CD4-positive, alpha-beta T cell treated with Interleukin-12 subunit alpha and Interleukin-12 subunit beta, for 1 hour (primary cell): ENCODE data around the gene TM9SF1.
A peak's percentile ranks its signal among the peaks of the same experiment; 100 is the strongest.
"Not testable (repeated sequence)": the region's sequence is repeated elsewhere in the genome, so short reads cannot be mapped to it uniquely, and the experiment has no call there.

Experiments used
- DNase-seq: peaks from one replicate; pipeline ENCODE4 v3.0.0-alpha.2; 2020

The TM9SF1 gene

DNA sequence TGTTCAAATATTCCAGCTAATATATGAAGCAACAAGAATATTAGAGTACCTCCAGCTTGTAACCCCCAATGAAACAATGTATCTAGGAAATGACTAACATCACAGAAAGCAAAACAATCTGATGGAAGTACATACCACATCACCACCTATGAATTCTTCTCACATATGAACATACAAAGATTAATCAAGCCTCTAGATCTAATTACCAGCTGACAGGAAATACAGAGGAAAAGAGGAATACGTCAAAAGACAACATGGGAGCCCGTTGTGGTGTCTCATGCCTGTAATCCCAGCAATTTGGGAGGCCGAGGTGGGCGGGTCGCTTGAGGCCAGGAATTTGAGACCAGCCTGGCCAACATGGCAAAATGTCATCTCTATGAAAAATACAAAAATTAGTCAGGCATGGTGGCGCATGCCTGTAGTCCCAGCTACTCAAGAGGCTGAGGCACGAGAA, 29.4 kb upstream of the TM9SF1 start:
- no peak for DNase-seq

DNA sequence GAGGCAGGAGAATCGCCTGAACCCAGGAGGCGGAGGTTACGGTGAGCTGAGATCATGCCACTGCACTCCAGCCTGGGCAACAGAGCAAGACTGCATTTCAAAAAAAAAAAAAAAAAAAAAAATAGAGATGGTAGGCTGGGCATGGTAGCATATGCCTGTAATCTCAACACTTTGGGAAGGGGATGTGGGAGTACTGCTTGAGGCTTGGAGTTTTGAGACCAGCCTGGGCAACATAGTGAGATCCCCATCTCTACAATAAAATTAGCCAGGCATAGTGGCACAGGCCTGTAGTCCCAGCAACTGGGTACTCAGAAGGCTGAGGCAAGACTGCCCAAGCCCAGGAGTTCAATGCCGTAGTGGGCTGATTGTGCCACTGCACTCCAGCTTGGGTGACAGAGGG, 27.7 kb upstream of the TM9SF1 start:
- DNase-seq: not testable (repeated sequence)

DNA sequence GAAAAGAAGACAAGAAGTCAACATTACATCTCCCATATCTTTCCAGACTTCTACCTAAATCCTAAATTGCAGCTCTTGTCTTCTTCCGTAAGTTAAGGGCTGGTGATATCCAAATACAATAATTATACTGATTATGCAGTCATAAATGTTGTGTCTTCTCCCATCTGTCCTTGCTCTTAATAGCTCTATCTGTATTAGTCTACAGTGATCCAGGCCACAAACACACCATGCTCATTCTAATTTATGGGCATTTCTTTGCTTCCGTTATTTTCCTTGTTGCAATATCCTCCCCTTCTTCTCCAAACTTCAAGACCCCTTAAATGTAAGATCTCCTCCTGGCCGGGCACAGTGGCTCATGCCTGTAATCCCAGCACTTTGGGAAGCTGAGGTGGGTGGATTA, 24.3 kb upstream of the TM9SF1 start:
- DNase-seq: no peak

DNA sequence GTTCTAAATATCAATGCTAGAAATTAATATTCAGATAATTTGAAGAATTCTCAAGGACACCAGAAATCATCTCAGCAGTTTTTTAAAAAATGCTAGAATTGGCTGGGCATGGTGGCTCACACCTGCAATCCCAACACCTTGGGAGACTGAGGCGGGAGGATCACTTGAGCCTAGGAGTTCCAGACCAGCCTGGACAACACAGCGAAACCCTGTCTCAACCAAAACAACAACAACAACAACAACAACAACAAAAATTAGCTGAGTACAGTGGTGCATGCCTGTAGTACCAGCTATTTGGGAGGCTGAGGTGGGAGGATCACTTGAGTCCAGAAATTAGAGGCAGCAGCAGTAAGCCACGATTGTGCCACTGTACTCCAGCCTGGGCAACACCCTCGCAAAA, 23.8 kb upstream of the TM9SF1 start:
- no peak for DNase-seq

- not testable (repeated sequence) for DNase-seq
Measured at GRCh38 chr14:24216876-24217275, 21.6 kb upstream of the TM9SF1 start.

GRCh38 chr14:24216345-24216699, 21.1 kb upstream of the TM9SF1 start:
- no peak for DNase-seq

- DNase-seq: peak; percentile 92
Measured at GRCh38 chr14:24215495-24216344, 20.5 kb upstream of the TM9SF1 start, which contains the start of gene MDP1. Gene MDP1, minus strand, starts transcription at chr14:24216066. Its CDS starts 111 bp downstream, at chr14:24215955.

DNA sequence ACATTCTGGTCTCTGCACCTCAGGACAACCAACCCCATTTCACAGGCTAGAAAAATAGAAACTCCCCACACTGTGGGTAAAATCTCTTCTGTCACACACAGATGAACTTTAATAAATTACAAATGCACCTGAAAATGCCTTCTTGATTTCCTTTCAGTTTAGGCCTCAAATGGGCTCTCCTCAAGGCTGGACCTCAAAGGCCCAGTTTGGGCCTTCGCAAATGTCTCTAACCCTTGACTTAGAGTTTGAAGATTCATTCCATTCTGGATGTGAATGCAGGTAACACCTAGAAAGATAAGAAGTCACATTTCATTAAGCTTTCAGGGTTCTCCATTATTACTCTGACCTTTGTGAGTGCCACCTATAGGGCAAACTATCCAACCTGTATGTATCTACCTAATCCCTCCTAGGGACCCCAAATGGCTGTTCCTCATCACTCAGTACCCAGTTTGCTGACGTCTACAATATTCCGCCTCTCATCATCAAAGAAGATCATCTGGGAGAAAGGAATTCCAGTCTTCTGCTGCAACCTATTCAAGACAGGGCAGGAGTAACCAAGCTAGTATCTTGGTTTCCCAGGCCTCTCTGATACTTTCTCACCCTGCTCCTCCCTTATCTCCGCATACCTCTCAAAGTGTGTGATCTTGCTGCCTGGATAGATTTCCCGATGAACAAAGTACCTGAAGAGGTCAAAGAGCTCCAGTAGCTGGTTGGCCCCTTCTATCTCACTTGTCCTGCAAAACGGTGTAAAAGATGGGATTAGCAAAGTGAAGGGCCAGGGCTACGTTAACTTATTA, 18.8 kb upstream of the TM9SF1 start:
- no peak for DNase-seq

DNA sequence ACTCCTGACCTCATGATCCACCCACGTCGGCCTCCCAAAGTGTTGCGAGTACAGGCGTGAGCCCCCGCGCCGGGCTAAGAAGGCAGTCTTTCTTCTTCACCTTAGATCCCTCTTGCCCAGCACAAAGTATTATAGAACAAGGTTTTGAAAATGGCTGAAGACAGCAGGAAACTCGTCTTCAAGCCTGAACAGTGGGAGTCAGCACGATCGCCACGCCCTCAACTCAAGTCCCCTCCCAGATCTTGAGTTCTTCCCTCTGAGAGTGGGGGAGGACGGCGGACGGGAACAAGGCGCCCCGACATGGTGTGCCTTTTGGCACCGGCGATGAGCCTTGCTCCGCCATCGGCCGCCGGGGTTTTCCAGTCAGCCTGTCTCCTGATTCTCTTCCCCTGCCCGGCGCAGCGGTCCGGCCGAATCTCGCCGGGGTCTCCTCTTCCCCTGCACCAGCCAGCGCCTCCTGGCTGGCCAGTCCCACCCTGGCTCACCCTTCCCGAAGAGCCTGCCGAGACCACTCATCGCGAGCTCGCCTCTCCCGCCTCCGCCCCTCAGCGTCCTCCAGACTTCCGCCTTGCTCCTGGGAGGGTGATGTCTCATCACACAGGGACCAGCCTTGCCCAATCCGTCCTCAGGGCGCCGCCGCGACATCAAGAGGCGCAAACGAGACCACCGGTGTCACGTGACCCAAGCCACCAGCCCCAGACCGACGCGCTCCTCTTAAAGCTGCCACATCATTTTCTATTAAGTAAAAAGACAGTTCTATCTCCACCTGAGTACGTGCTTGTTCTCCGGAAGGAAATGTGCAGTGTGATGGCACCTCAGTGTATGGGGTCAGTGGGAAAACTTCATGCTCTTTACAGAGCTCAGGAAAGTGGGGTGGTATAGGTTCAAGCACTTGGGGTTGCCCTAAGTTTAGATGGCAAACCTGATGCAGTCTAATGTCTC, 18.0 kb upstream of the TM9SF1 start, which contains the start of gene CHMP4A:
Gene CHMP4A, minus strand, starts transcription at position 565 of the 942 bp plus-strand sequence. Its CDS starts 49 bp downstream, at position 516.
- peak; percentile 96 for DNase-seq

GRCh38 chr14:24211311-24211710, 16.1 kb upstream of the TM9SF1 start:
- DNase-seq: no peak

DNA sequence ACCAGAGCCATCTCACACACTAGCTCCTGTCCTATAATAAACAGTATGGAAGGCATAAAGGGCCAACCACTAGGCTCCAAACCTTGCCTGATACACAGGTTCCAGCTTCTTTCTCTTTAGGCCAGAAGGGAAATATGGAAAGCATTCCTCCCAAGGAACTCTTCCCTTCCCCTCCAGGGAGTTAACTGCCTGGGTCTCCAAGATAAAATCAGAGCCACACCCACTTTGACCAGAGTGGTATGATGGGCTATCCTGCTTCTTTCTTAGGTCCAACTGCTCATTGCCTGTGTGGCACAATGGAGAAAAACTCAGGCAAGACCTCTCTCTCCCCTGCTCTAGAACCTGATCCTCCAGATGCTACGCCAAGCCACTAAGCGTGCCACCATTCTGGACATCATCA, 12.4 kb upstream of the TM9SF1 start:
- DNase-seq: no peak

- DNase-seq: no peak
Measured at GRCh38 chr14:24207104-24207551, 11.9 kb upstream of the TM9SF1 start.

GRCh38 chr14:24206260-24207103, 11.2 kb upstream of the TM9SF1 start:
- DNase-seq: no peak

DNA sequence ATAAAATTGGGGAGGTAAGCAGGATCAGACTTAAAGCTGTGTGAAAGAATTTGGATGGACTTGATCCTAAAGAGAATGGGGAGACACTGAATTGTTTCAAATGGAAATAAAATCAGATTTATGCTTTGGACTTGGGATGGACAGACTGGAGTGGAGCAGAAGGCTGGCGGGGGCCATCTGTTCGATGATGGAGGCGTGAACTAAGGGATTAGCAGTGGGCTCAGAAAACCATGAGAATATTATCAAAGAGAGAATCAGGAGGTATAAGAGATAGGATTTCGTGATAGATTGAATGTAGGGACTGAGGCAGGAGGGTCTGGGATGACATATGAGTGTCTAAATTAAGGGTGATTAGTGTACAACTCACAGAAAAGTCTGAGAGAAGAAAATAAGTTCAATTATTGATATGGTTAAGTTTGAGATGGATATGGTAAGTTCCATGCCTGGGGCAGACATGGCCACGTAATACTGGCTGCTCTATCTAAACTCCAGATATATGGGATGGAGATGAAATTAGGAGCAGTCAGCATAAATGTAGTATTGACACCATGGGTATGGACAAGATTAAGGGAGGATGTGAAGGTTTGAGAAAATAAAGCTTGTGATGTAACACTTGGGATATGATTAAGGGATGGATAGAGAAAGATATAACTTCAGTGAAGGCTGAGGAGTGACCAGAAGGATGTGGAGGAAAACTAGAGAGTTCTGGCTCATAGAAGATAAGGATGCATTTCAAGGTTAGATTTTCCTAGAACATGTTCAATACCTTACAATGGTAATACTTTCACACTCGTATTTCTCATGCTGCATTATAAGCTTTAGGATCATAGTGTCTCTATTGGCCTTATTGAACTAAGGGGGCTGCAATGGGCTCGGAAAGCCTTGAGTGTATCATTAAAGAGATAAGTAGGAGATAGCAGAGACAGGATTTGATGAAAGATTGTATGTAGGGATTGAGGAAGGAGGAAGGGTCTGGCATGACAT, 9.2 kb upstream of the TM9SF1 start:
- DNase-seq: no peak

GRCh38 chr14:24203249-24203886, 8.1 kb upstream of the TM9SF1 start:
- DNase-seq: not testable (repeated sequence)

- not testable (repeated sequence) for DNase-seq
Measured at GRCh38 chr14:24202538-24202937, 7.3 kb upstream of the TM9SF1 start.

- no peak for DNase-seq
Measured at GRCh38 chr14:24198814-24199524, 3.7 kb upstream of the TM9SF1 start.

DNA sequence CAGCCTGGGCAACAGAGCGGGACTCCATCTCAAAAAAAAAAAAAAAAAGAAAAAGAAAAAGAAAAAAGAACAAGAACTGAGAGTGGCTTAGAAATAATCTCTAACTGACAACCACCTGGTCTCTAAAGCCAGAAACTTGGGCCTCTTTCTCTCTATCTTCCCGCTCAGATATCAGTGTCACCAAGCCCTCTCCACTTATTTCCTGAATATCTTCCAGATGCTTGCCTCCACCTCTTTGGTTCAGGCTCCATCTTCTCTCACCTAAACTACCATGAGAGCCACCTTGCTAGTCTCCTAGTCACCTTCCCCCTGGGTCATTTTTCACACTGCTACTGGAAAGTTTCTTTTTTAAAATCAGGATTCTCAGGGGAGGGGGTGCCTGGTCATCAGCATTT, 1.8 kb upstream of the TM9SF1 start:
- no peak for DNase-seq
